ENCODE data around the gene IPO11.
"Not testable (repeated sequence)": the region's sequence is repeated elsewhere in the genome, so short reads cannot be mapped to it uniquely, and the experiment has no call there.

The IPO11 gene

GRCh38 chr5:62520812-62521211, 108.2 kb downstream of the IPO11 start:
- not testable (repeated sequence) for DNase-seq

- no peak for DNase-seq
Measured at GRCh38 chr5:62521319-62521718, 108.8 kb downstream of the IPO11 start.

GRCh38 chr5:62522811-62523210, 110.2 kb downstream of the IPO11 start:
- DNase-seq = no peak

- no peak for DNase-seq
Measured at GRCh38 chr5:62533597-62533996, 121.0 kb downstream of the IPO11 start.

GRCh38 chr5:62534461-62535236, 122.1 kb downstream of the IPO11 start:
- no peak for DNase-seq

- no peak for DNase-seq
Measured at GRCh38 chr5:62536232-62536631, 123.7 kb downstream of the IPO11 start.

GRCh38 chr5:62536783-62537182, 124.2 kb downstream of the IPO11 start:
- no peak for DNase-seq

GRCh38 chr5:62538017-62538942, 125.7 kb downstream of the IPO11 start:
- no peak for DNase-seq

- DNase-seq = no peak
Measured at GRCh38 chr5:62542720-62543119, 130.2 kb downstream of the IPO11 start.

GRCh38 chr5:62547945-62548630, 135.5 kb downstream of the IPO11 start:
- no peak for DNase-seq

GRCh38 chr5:62550103-62550502, 137.5 kb downstream of the IPO11 start:
- no peak for DNase-seq

- no peak for DNase-seq
Measured at GRCh38 chr5:62555930-62556329, 143.4 kb downstream of the IPO11 start.

- no peak for DNase-seq
Measured at GRCh38 chr5:62558941-62559340, 146.4 kb downstream of the IPO11 start.

GRCh38 chr5:62560786-62561185, 148.2 kb downstream of the IPO11 start:
- DNase-seq = no peak

GRCh38 chr5:62561896-62562295, 149.3 kb downstream of the IPO11 start:
- DNase-seq = no peak

- no peak for DNase-seq
Measured at GRCh38 chr5:62562867-62563266, 150.3 kb downstream of the IPO11 start.

GRCh38 chr5:62564101-62564500, 151.5 kb downstream of the IPO11 start:
- no peak for DNase-seq

- not testable (repeated sequence) for DNase-seq
Measured at GRCh38 chr5:62565740-62566139, 153.2 kb downstream of the IPO11 start.

- no peak for DNase-seq
Measured at GRCh38 chr5:62568143-62568542, 155.6 kb downstream of the IPO11 start.

- DNase-seq = no peak
Measured at GRCh38 chr5:62568800-62569432, 156.4 kb downstream of the IPO11 start.

- DNase-seq = no peak
Measured at GRCh38 chr5:62569470-62569869, 156.9 kb downstream of the IPO11 start.

- DNase-seq = no peak
Measured at GRCh38 chr5:62572918-62573514, 160.5 kb downstream of the IPO11 start.
